Fibroblast of mammary gland (primary cell): Measurements from ENCODE around the gene NTRK1.

Experiments
- DNase-seq: peaks from one replicate; pipeline ENCODE4 v3.0.0-alpha.2; 2010; ENCODE audit warnings: low read depth
- H3K4me3 ChIP-seq: 2 replicates; pipeline ENCODE4 v1.5.1; 2011; ENCODE audit warnings: low read depth, mild to moderate bottlenecking, low read length, moderate library complexity; ENCODE audit not compliant: control insufficient read depth
- CTCF ChIP-seq: conservative IDR thresholded peaks from 2 replicates; pipeline ENCODE4 v1.5.1; 2011; ENCODE audit warnings: low read depth, low read length, inconsistent platforms; ENCODE audit not compliant: control insufficient read depth, insufficient read depth

The NTRK1 gene

GRCh38 chr1:156894711-156895454 is 34.2 kb downstream of the NTRK1 start:
- peak; percentile 45 for DNase-seq
- no peak for TF ChIP-seq CTCF
- H3K4me3 ChIP-seq = peak overlapping the region; percentile 51

DNA sequence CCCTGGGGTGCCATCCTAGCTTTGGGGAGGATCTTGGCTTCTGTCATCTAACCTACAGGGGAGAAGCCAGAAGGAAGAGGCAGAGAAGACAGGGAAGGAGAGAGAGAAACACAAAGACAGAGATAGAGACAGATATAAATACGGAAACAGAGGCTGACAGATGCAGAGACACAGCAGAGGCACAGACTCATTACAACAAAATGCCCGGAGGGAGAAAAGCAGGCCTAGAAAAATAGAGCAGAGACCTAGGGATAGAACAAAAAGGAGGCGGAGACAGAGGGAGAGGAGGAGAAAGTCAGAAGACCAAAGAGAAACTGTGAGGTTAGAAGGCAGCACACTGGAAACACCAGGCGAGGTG is 34.8 kb downstream of the NTRK1 start:
- no peak for TF ChIP-seq CTCF
- DNase-seq = no peak
- H3K4me3 ChIP-seq = no peak overlapping the region

- TF ChIP-seq CTCF = no peak
- no peak overlapping the region for H3K4me3 ChIP-seq
- DNase-seq = no peak
Observed at GRCh38 chr1:156895927-156896326, 35.3 kb downstream of the NTRK1 start.

- H3K4me3 ChIP-seq = peak overlapping the region; percentile 13
- peak; percentile 91 for DNase-seq
- TF ChIP-seq CTCF = no peak
Observed at GRCh38 chr1:156896490-156897033, 35.9 kb downstream of the NTRK1 start.

DNA sequence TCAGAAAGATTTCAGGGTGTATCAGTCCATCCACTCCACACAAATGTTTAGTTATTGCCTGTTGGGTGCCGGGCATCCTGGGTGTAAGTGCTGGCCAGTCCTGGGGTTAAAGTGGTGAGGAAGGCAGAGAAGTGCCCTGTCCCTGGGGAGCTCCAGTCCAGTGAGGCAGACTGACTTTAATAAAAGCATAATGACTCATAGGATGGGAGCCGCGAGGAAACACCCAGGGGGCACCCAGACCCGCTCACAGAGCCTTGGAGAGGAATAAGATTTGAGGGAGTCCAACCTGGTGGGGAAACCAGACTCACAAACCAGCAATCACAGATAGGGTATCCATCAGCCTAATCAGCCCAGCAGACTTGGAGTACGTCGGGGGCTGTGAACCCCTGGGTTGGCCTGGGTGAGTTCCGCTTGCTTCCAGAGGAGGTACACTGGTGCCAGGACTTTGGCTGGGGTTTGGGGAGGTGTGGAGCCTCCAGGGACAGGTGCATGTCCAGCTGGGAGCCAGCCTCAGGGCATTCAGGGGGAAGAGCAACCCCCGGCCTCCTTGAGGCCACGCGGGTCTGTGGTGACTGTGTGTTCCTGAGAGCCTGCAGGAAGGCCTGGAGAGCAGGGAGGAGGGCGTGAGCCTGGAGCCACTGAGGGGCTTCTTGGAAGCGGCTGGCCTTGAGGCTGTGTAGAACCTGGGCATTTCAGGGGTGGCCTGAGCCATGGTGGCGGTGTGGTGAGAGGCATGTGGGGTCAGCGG is 36.6 kb downstream of the NTRK1 start:
- TF ChIP-seq CTCF = no peak
- H3K4me3 ChIP-seq = peak overlapping the region; percentile 13
- DNase-seq = peak; percentile 81

- DNase-seq = peak; percentile 58
- TF ChIP-seq CTCF = no peak
- H3K4me3 ChIP-seq = no peak overlapping the region
Observed at GRCh38 chr1:156898161-156898566, 37.5 kb downstream of the NTRK1 start.
